ENCODE results near the gene CCDC180.

CCDC180 gene

GRCh38 chr9:97305501-97306298 lies 1.8 kb upstream of the CCDC180 start:
- Histone ChIP-seq H3K27me3 (ENCODE audit: insufficient read depth, low read length, poor library complexity) (no peaks in the 10 kb centered on the region), H3K4me3 (ENCODE audit: low read depth in 1 of 2, low read length in 2 of 2) (no peak overlapping the region), H3K36me3 (ENCODE audit: insufficient read depth, low read length) (no peaks in the 10 kb centered on the region), H4K20me1 (ENCODE audit: insufficient read depth, low read length) (no peaks in the 10 kb centered on the region), H2AFZ (ENCODE audit: low read depth, low read length) (no peak overlapping the region), H3K4me2 (ENCODE audit: insufficient read depth, low read length) (no peak overlapping the region), H3K79me2 (ENCODE audit: insufficient read depth, low read length) (no peaks in the 10 kb centered on the region), H3K9me3 (ENCODE audit: insufficient read depth, low read length, severe bottlenecking) (peaks cover under 1% of the 10 kb centered on the region), H3K27ac (ENCODE audit: low read length) (no peak overlapping the region), H3K9ac (ENCODE audit: low read depth, low read length) (no peak overlapping the region), H3K4me1 (ENCODE audit: insufficient read depth, low read length) (no peaks in the 10 kb centered on the region)
- ATAC-seq (ENCODE audit: insufficient read depth, low read depth) (no peak), DNase-seq (no peak)
- TF ChIP-seq EZH2 (IDR thresholded peaks at IDR 0.05; ENCODE audit: borderline replicate concordance, low read depth, low read length, severe bottlenecking) (no peak), CTCF (IDR thresholded peaks at IDR 0.05; ENCODE audit: borderline replicate concordance, extremely low read depth, low read length, poor library complexity, severe bottlenecking) (no peak)

GRCh38 chr9:97307091-97307490 lies 368 bp upstream of the CCDC180 start:
- H3K4me2 ChIP-seq (ENCODE audit: insufficient read depth, low read length) = no peak overlapping the region
- no peaks in the 10 kb centered on the region for H4K20me1 ChIP-seq (ENCODE audit: insufficient read depth, low read length)
- ATAC-seq (ENCODE audit: insufficient read depth, low read depth) (no peak), DNase-seq (no peak)
- TF ChIP-seq EZH2 (IDR thresholded peaks at IDR 0.05; ENCODE audit: borderline replicate concordance, low read depth, low read length, severe bottlenecking) = no peak
- no peak for TF ChIP-seq CTCF (IDR thresholded peaks at IDR 0.05; ENCODE audit: borderline replicate concordance, extremely low read depth, low read length, poor library complexity, severe bottlenecking)
- no peaks in the 10 kb centered on the region for H3K4me1 ChIP-seq (ENCODE audit: insufficient read depth, low read length)
- H3K27me3 ChIP-seq (ENCODE audit: insufficient read depth, low read length, poor library complexity) = no peaks in the 10 kb centered on the region
- H3K4me3 ChIP-seq (ENCODE audit: low read depth in 1 of 2, low read length in 2 of 2) = no peak overlapping the region
- no peak overlapping the region for H3K9ac ChIP-seq (ENCODE audit: low read depth, low read length)
- no peak overlapping the region for H3K27ac ChIP-seq (ENCODE audit: low read length)
- H3K79me2 ChIP-seq (ENCODE audit: insufficient read depth, low read length) = no peaks in the 10 kb centered on the region
- no peaks in the 10 kb centered on the region for H3K9me3 ChIP-seq (ENCODE audit: insufficient read depth, low read length, severe bottlenecking)
- no peak overlapping the region for H2AFZ ChIP-seq (ENCODE audit: low read depth, low read length)
- no peaks in the 10 kb centered on the region for H3K36me3 ChIP-seq (ENCODE audit: insufficient read depth, low read length)

GRCh38 chr9:97309260-97309659 lies 1.8 kb downstream of the CCDC180 start:
- Histone ChIP-seq H3K4me2 (ENCODE audit: insufficient read depth, low read length) (no peak overlapping the region), H3K27me3 (ENCODE audit: insufficient read depth, low read length, poor library complexity) (no peaks in the 10 kb centered on the region), H3K79me2 (ENCODE audit: insufficient read depth, low read length) (no peaks in the 10 kb centered on the region), H3K4me3 (ENCODE audit: low read depth in 1 of 2, low read length in 2 of 2) (no peak overlapping the region), H2AFZ (ENCODE audit: low read depth, low read length) (no peak overlapping the region), H4K20me1 (ENCODE audit: insufficient read depth, low read length) (no peaks in the 10 kb centered on the region), H3K27ac (ENCODE audit: low read length) (no peak overlapping the region), H3K4me1 (ENCODE audit: insufficient read depth, low read length) (no peaks in the 10 kb centered on the region), H3K9me3 (ENCODE audit: insufficient read depth, low read length, severe bottlenecking) (no peaks in the 10 kb centered on the region), H3K36me3 (ENCODE audit: insufficient read depth, low read length) (peaks cover 12% of the 10 kb centered on the region), H3K9ac (ENCODE audit: low read depth, low read length) (no peak overlapping the region)
- no peak for ATAC-seq (ENCODE audit: insufficient read depth, low read depth)
- no peak for TF ChIP-seq EZH2 (IDR thresholded peaks at IDR 0.05; ENCODE audit: borderline replicate concordance, low read depth, low read length, severe bottlenecking)
- TF ChIP-seq CTCF (IDR thresholded peaks at IDR 0.05; ENCODE audit: borderline replicate concordance, extremely low read depth, low read length, poor library complexity, severe bottlenecking) = no peak
- no peak for DNase-seq
